Activated naive CD8-positive, alpha-beta T cell (primary cell): ENCODE results near the gene SELENOO.

Source experiments
- H3K27ac Mint-ChIP-seq: one replicate; pipeline ENCODE4 v1.8.0; 2021; ENCODE audit warnings: mixed read lengths
- H3K27me3 Mint-ChIP-seq: one replicate; pipeline ENCODE4 v1.8.0; 2021; ENCODE audit warnings: mixed read lengths
- H3K36me3 Mint-ChIP-seq: one replicate; pipeline ENCODE4 v1.8.0; 2021; ENCODE audit warnings: mixed read lengths
- H3K4me1 Mint-ChIP-seq: one replicate; pipeline ENCODE4 v1.8.0; 2021; ENCODE audit warnings: low read depth, mixed read lengths
- H3K4me3 Mint-ChIP-seq: one replicate; pipeline ENCODE4 v1.8.0; 2021; ENCODE audit warnings: mild to moderate bottlenecking, mixed read lengths
- H3K9me3 Mint-ChIP-seq: one replicate; pipeline ENCODE4 v1.8.0; 2021; ENCODE audit warnings: low read depth, mixed read lengths

The SELENOO gene

GRCh38 chr22:50189184-50189848 lies 11.5 kb upstream of the SELENOO start:
- peak overlapping the region; percentile 83 for H3K4me3 Mint-ChIP-seq
- H3K27ac Mint-ChIP-seq, result peak overlapping the region; percentile 92
- no peaks in the 10 kb centered on the region for H3K27me3 Mint-ChIP-seq
- no peaks in the 10 kb centered on the region for H3K9me3 Mint-ChIP-seq
- peaks cover 2% of the 10 kb centered on the region for H3K36me3 Mint-ChIP-seq
- H3K4me1 Mint-ChIP-seq, result peaks cover 45% of the 10 kb centered on the region

GRCh38 chr22:50189849-50190181 lies 11.0 kb upstream of the SELENOO start:
- H3K36me3 Mint-ChIP-seq, result peaks cover 2% of the 10 kb centered on the region
- peak overlapping the region; percentile 83 for H3K4me3 Mint-ChIP-seq
- peaks cover 45% of the 10 kb centered on the region for H3K4me1 Mint-ChIP-seq
- peak overlapping the region; percentile 92 for H3K27ac Mint-ChIP-seq
- no peaks in the 10 kb centered on the region for H3K27me3 Mint-ChIP-seq
- H3K9me3 Mint-ChIP-seq, result no peaks in the 10 kb centered on the region

GRCh38 chr22:50190182-50190940 lies 10.4 kb upstream of the SELENOO start:
- H3K36me3 Mint-ChIP-seq, result peaks cover 2% of the 10 kb centered on the region
- peaks cover 45% of the 10 kb centered on the region for H3K4me1 Mint-ChIP-seq
- H3K27ac Mint-ChIP-seq, result peak overlapping the region; percentile 97
- H3K27me3 Mint-ChIP-seq, result no peaks in the 10 kb centered on the region
- H3K9me3 Mint-ChIP-seq, result no peaks in the 10 kb centered on the region
- peak overlapping the region; percentile 87 for H3K4me3 Mint-ChIP-seq

GRCh38 chr22:50190941-50191741 lies 9.7 kb upstream of the SELENOO start:
- Mint-ChIP-seq H3K27ac (peak overlapping the region; percentile 97), H3K9me3 (no peaks in the 10 kb centered on the region), H3K36me3 (peaks cover 2% of the 10 kb centered on the region), H3K4me1 (peaks cover 43% of the 10 kb centered on the region), H3K27me3 (no peaks in the 10 kb centered on the region), H3K4me3 (peak overlapping the region; percentile 87)

GRCh38 chr22:50192436-50193204 lies 8.2 kb upstream of the SELENOO start:
- Mint-ChIP-seq H3K4me1 (peaks cover 35% of the 10 kb centered on the region), H3K27me3 (no peaks in the 10 kb centered on the region), H3K27ac (peak overlapping the region; percentile 97), H3K4me3 (peak overlapping the region; percentile 87), H3K36me3 (no peaks in the 10 kb centered on the region), H3K9me3 (no peaks in the 10 kb centered on the region)

- no peaks in the 10 kb centered on the region for H3K27me3 Mint-ChIP-seq
- peak overlapping the region; percentile 16 for H3K27ac Mint-ChIP-seq
- H3K4me3 Mint-ChIP-seq, result no peak overlapping the region
- H3K9me3 Mint-ChIP-seq, result no peaks in the 10 kb centered on the region
- H3K36me3 Mint-ChIP-seq, result no peaks in the 10 kb centered on the region
- peaks cover 31% of the 10 kb centered on the region for H3K4me1 Mint-ChIP-seq
Observed at GRCh38 chr22:50193621-50194020, 7.2 kb upstream of the SELENOO start.

GRCh38 chr22:50194037-50194805 lies 6.6 kb upstream of the SELENOO start:
- peaks cover 28% of the 10 kb centered on the region for H3K4me1 Mint-ChIP-seq
- no peaks in the 10 kb centered on the region for H3K27me3 Mint-ChIP-seq

GRCh38 chr22:50196256-50196655 lies 4.6 kb upstream of the SELENOO start:
- no peaks in the 10 kb centered on the region for H3K36me3 Mint-ChIP-seq
- H3K27ac Mint-ChIP-seq, result no peak overlapping the region
- H3K4me1 Mint-ChIP-seq, result peaks cover 22% of the 10 kb centered on the region
- H3K4me3 Mint-ChIP-seq, result no peak overlapping the region
- H3K9me3 Mint-ChIP-seq, result no peaks in the 10 kb centered on the region
- H3K27me3 Mint-ChIP-seq, result no peaks in the 10 kb centered on the region

More at GRCh38 chr22:50194037-50194805, 6.6 kb upstream of the SELENOO start:
- H3K9me3 Mint-ChIP-seq, result no peaks in the 10 kb centered on the region
- no peak overlapping the region for H3K4me3 Mint-ChIP-seq
- no peaks in the 10 kb centered on the region for H3K36me3 Mint-ChIP-seq
- H3K27ac Mint-ChIP-seq, result peak overlapping the region; percentile 16

- peaks cover 16% of the 10 kb centered on the region for H3K4me1 Mint-ChIP-seq
- no peak overlapping the region for H3K27ac Mint-ChIP-seq
- H3K27me3 Mint-ChIP-seq, result no peaks in the 10 kb centered on the region
- H3K36me3 Mint-ChIP-seq, result no peaks in the 10 kb centered on the region
- no peak overlapping the region for H3K4me3 Mint-ChIP-seq
- H3K9me3 Mint-ChIP-seq, result no peaks in the 10 kb centered on the region
Observed at GRCh38 chr22:50197000-50197800, 3.6 kb upstream of the SELENOO start.

GRCh38 chr22:50197856-50198623 lies 2.8 kb upstream of the SELENOO start:
- Mint-ChIP-seq H3K4me3 (no peak overlapping the region), H3K27ac (no peak overlapping the region), H3K27me3 (no peaks in the 10 kb centered on the region), H3K9me3 (no peaks in the 10 kb centered on the region), H3K4me1 (peaks cover 15% of the 10 kb centered on the region), H3K36me3 (no peaks in the 10 kb centered on the region)

- peaks cover 19% of the 10 kb centered on the region for H3K4me1 Mint-ChIP-seq
- H3K36me3 Mint-ChIP-seq, result no peaks in the 10 kb centered on the region
- H3K4me3 Mint-ChIP-seq, result no peak overlapping the region
- H3K9me3 Mint-ChIP-seq, result no peaks in the 10 kb centered on the region
- no peak overlapping the region for H3K27ac Mint-ChIP-seq
- no peaks in the 10 kb centered on the region for H3K27me3 Mint-ChIP-seq
Observed at GRCh38 chr22:50198624-50199017, 2.2 kb upstream of the SELENOO start.

GRCh38 chr22:50199251-50199721 lies 1.5 kb upstream of the SELENOO start:
- H3K4me3 Mint-ChIP-seq, result peak overlapping the region; percentile 71
- H3K36me3 Mint-ChIP-seq, result no peaks in the 10 kb centered on the region
- H3K27ac Mint-ChIP-seq, result no peak overlapping the region
- no peaks in the 10 kb centered on the region for H3K27me3 Mint-ChIP-seq
- H3K4me1 Mint-ChIP-seq, result peaks cover 22% of the 10 kb centered on the region
- H3K9me3 Mint-ChIP-seq, result no peaks in the 10 kb centered on the region
